ENCODE measurements around the gene MSH5.

Gene MSH5

DNA sequence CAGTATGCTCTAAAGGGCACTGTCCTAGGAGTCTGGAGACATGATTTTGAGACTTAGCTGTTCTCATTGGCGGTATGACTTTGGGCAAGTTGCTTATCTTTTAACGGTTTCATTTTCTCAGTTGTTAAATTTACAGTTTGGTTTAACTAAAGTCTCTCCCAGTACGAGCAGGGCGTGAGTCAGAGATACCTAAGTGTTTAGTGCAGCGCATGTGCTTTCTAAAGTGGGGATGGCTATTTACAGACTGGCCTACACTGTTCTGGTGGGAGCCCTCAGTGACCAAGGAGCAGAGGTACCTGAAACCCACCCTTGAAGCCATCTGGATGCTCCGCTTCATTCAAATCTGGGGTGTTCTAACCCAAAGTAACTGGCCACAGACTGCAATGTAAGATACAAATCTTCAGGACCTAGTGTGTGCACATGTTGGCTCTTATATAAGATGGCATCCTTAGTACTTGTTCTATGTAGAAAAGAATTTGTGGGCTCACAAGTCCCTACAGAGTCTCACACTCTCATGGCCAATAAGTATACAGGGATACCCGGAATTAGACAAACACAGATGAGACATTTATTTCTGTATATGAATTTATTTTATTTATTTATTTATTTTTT, 10.7 kb downstream of the MSH5 start:
- Histone ChIP-seq H3K36me3 (peaks cover 8 to 64% (median 37%) of the 10 kb centered on the region in 11 experiments; a peak in 18 of 22 replicates), H4K20me1 (no peaks in the 10 kb centered on the region), H3K27me3 (no peaks in the 10 kb centered on the region), H3K27ac (no peak overlapping the region), H3K9ac (no peak overlapping the region), H3K9me3 (replicated peaks in 1 of 11) (no peaks in the 10 kb centered on the region), H3K4me3 (no peak overlapping the region), H3K4me2 (no peak overlapping the region), H3K4me1 (peaks cover 0 to 3% (median 0%) of the 10 kb centered on the region in 10 experiments; a peak in 1 of 20 replicates)
- TF ChIP-seq Cebpa-rat (IDR thresholded peaks at IDR 0.05): no peak

DNA sequence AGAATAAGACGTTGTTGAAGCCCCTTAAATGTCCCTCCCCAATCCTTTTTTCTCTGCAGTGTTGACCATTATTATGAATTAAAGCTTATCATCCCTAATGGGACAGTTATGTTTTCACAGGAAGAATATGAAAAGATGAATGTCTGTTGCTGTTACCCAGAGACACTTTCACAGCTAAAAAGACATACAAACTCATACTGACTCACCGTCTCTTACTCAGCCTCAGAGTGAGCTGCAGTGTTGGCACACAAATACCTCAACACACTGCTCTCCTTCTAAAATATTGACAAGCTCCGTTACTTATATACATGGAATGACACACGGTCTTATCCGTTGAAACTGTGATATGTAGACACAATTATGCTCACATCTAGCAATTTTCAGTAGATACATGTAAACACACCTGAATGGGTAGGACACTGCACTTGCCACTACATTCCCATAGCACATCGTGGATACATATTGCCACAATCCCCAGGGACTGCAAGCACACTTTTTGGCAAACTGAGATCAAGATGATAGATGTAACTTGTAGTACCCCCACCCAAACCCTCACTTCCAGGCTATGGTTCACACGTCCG, 13.0 kb downstream of the MSH5 start:
- Histone ChIP-seq H3K27ac (no peak overlapping the region), H3K4me1 (no peaks in the 10 kb centered on the region), H3K9me3 (replicated peaks in 1 of 11) (no peaks in the 10 kb centered on the region), H4K20me1 (no peaks in the 10 kb centered on the region), H3K4me3 (no peak overlapping the region), H3K27me3 (no peaks in the 10 kb centered on the region), H3K36me3 (peaks cover 0 to 43% (median 25%) of the 10 kb centered on the region in 11 experiments; a peak in 18 of 22 replicates), H3K9ac (no peak overlapping the region), H3K4me2 (no peak overlapping the region)
- TF ChIP-seq Cebpa-rat (IDR thresholded peaks at IDR 0.05): no peak

GRCh38 chr6:31758281-31758680, 18.5 kb downstream of the MSH5 start:
- peaks cover 0 to 23% (median 20%) of the 10 kb centered on the region in 10 experiments; a peak in 17 of 20 replicates for H3K4me1 ChIP-seq
- no peak overlapping the region for H3K4me3 ChIP-seq
- H3K9me3 ChIP-seq (replicated peaks in 1 of 11): no peaks in the 10 kb centered on the region
- no peak for TF ChIP-seq Cebpa-rat (IDR thresholded peaks at IDR 0.05)
- no peak overlapping the region for H3K9ac ChIP-seq
- no peaks in the 10 kb centered on the region for H4K20me1 ChIP-seq
- no peak overlapping the region for H3K4me2 ChIP-seq
- H3K36me3 ChIP-seq: peaks cover 7 to 61% (median 54%) of the 10 kb centered on the region in 11 experiments; a peak in 20 of 22 replicates
- H3K27me3 ChIP-seq: no peaks in the 10 kb centered on the region
- H3K27ac ChIP-seq: no peak overlapping the region

GRCh38 chr6:31760790-31761189, 21.0 kb downstream of the MSH5 start:
- Histone ChIP-seq H3K9me3 (replicated peaks in 1 of 11) (no peaks in the 10 kb centered on the region), H3K27me3 (no peaks in the 10 kb centered on the region), H3K4me1 (peaks cover 0 to 30% (median 22%) of the 10 kb centered on the region in 10 experiments; a peak in 17 of 20 replicates), H3K4me2 (no peak overlapping the region), H3K4me3 (no peak overlapping the region), H4K20me1 (no peaks in the 10 kb centered on the region), H3K36me3 (peaks cover 7 to 79% (median 66%) of the 10 kb centered on the region in 11 experiments; a peak in 20 of 22 replicates), H3K9ac (no peak overlapping the region), H3K27ac (no peak overlapping the region)
- TF ChIP-seq Cebpa-rat (IDR thresholded peaks at IDR 0.05): no peak

DNA sequence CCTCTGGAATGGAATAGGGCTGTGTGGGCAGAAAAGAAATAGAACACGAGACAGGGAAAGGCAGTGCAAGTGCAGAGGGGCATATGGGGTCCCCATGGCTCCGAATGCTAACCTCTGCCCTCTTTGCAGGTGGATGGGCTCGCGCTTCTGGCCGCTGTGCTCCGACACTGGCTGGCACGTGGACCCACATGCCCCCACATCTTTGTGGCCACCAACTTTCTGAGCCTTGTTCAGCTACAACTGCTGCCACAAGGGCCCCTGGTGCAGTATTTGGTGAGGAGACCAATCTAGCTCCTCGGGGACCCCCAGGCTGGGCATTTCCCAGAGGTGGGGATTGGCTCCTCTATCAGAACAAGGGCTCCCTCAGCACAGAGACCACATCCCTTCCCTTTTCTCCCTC, 21.5 kb downstream of the MSH5 start:
- Histone ChIP-seq H3K27ac (no peak overlapping the region; a peak in 1 of 22 replicates), H3K4me1 (peaks cover 0 to 30% (median 22%) of the 10 kb centered on the region in 10 experiments; a peak in 17 of 20 replicates), H3K9ac (no peak overlapping the region), H3K9me3 (replicated peaks in 1 of 11) (no peaks in the 10 kb centered on the region), H3K27me3 (no peaks in the 10 kb centered on the region), H3K36me3 (peaks cover 7 to 81% (median 66%) of the 10 kb centered on the region in 11 experiments; a peak in 20 of 22 replicates), H3K4me2 (peak overlapping the region in 4 of 11 experiments; percentile 3 to 17 (median 8); a peak in 5 of 22 replicates), H4K20me1 (no peaks in the 10 kb centered on the region), H3K4me3 (no peak overlapping the region)
- no peak for TF ChIP-seq Cebpa-rat (IDR thresholded peaks at IDR 0.05)

- Histone ChIP-seq H4K20me1 (no peaks in the 10 kb centered on the region), H3K9ac (peak within 1 kb of the TSS in 4 of 11 experiments; percentile 0 to 50 (median 20); a peak in 4 of 22 replicates), H3K4me3 (no peak within 1 kb of the TSS), H3K36me3 (peaks cover 7 to 81% (median 66%) of the 10 kb centered on the region in 11 experiments; a peak in 20 of 22 replicates), H3K4me1 (peaks cover 4 to 30% (median 24%) of the 10 kb centered on the region in 10 experiments), H3K27me3 (no peaks in the 10 kb centered on the region), H3K27ac (peak within 1 kb of the TSS in 4 of 11 experiments; percentile 13 to 42 (median 22); a peak in 4 of 22 replicates), H3K4me2 (peak within 1 kb of the TSS in 10 of 11 experiments; percentile 7 to 62 (median 27); a peak in 14 of 22 replicates), H3K9me3 (replicated peaks in 1 of 11) (no peaks in the 10 kb centered on the region)
- TF ChIP-seq Cebpa-rat (IDR thresholded peaks at IDR 0.05): no peak
Observed at GRCh38 chr6:31762356-31762755, 22.6 kb downstream of the MSH5 start, which contains the start of gene SAPCD1. Gene SAPCD1, plus strand, starts transcription at chr6:31762656. Its CDS starts 399 bp downstream, at chr6:31763055.

DNA sequence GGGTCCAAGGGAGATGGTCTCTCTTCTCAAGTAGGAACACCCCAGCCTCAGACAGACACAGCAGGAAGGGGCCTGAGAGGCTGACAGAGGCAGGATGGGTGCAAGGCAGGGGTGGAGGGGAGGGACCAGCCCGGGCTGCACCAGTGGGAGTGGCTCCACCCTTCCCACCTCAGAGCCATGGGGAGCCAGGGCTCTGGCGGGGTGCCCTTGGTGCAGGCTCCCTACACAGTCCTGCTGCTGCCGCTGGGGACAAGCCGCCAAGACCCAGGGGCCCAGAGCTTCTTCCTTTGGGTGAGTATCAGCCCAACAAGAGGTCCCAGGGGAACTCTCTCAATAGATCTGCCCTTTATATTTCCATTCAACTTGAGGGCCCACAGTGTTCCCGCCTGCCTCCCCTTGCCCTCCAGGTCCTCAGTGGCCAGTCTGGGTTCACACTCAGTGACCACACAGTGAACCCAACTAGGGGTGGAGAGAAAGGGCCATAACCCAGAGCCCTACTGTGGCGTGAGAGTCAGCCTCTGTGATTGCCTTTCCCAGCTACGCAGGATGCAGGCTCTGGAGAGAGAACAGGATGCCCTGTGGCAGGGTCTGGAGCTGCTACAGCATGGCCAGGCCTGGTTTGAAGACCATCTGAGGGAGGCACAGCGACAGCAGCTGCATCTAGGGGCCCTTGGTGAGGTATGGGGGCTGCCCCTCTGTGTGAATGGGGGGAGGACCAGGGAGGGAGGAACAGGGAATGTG, 23.2 kb downstream of the MSH5 start:
- Histone ChIP-seq H3K4me1 (peaks cover 11 to 30% (median 26%) of the 10 kb centered on the region in 10 experiments), H3K4me2 (peak overlapping the region in 10 of 11 experiments; percentile 7 to 62 (median 27); a peak in 13 of 22 replicates), H3K27ac (peak overlapping the region in 4 of 11 experiments; percentile 13 to 42 (median 22); a peak in 4 of 22 replicates), H3K36me3 (peaks cover 7 to 77% (median 61%) of the 10 kb centered on the region in 11 experiments; a peak in 20 of 22 replicates), H3K9me3 (replicated peaks in 1 of 11) (no peaks in the 10 kb centered on the region), H4K20me1 (no peaks in the 10 kb centered on the region), H3K27me3 (no peaks in the 10 kb centered on the region), H3K4me3 (no peak overlapping the region), H3K9ac (peak overlapping the region in 4 of 11 experiments; percentile 0 to 50 (median 20); a peak in 4 of 22 replicates)
- TF ChIP-seq Cebpa-rat (IDR thresholded peaks at IDR 0.05): no peak

- no peak for TF ChIP-seq Cebpa-rat (IDR thresholded peaks at IDR 0.05)
- Histone ChIP-seq H3K9me3 (replicated peaks in 1 of 11) (no peaks in the 10 kb centered on the region), H3K4me1 (peaks cover 17 to 34% (median 29%) of the 10 kb centered on the region in 10 experiments), H3K27me3 (no peaks in the 10 kb centered on the region), H3K27ac (peak overlapping the region in 1 of 11 experiments; percentile 20; a peak in 2 of 22 replicates), H3K9ac (peak overlapping the region in 2 of 11 experiments; percentile 0 to 50; a peak in 1 of 22 replicates), H3K36me3 (peaks cover 7 to 72% (median 55%) of the 10 kb centered on the region in 11 experiments; a peak in 20 of 22 replicates), H4K20me1 (no peaks in the 10 kb centered on the region), H3K4me3 (no peak overlapping the region), H3K4me2 (peak overlapping the region in 2 of 11 experiments; percentile 14 to 62; a peak in 3 of 22 replicates)
Observed at GRCh38 chr6:31763619-31763940, 23.8 kb downstream of the MSH5 start.
